NT2/D1 (cell line): ENCODE measurements around the gene TMEM247.

Source experiments
- YY1 ChIP-seq: IDR thresholded peaks from 2 replicates; pipeline ENCODE4 v1.6.1; 2011; ENCODE audit not compliant: insufficient read length, insufficient read depth
- ZNF274 ChIP-seq: IDR thresholded peaks from 2 replicates; pipeline ENCODE4 v1.6.1; 2011; ENCODE audit warnings: mild to moderate bottlenecking, low read depth, low read length

DNA sequence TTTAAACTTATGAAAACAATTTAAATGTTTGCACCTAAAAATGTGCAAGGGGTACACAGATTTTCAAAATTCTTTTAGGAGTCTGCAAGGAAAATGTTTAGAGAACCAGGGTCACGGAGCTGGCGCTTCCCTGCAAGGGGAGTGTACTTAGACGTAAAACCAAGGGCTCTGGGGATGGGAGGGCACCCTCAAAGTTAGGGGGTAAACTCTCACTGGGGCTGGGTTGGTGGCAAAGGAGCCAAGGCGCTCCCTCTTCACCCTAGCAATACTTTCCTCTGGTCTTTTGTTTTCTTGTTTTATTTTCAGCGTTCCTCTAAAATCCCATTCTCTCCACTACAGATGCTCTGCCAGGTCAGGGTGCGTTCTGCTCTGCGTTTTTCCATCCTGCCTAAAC, 20.0 kb downstream of the TMEM247 start:
- TF ChIP-seq ZNF274 (no peak), YY1 (no peak)
